ENCODE data around the gene RUNX1. TPM values are rescaled to one million over a fixed set of nuclear protein-coding genes. Genes with fewer than 3 reads are reported as not detected.

RUNX1 gene
- total RNA-seq, 1 experiment from 2014 or later: 3.9 TPM

- DNase-seq (ENCODE audit: low read depth, low spot score): no peak
- in situ Hi-C loops (cut with HindIII; ENCODE audit: low pct_unique_long_range_greater_than_20kb, low sequenced_read_pairs): no loop called here
These were observed 59.6 kb downstream of the RUNX1 start for GRCh38 chr21:34989337-34990151.

GRCh38 chr21:34988625-34989024, 60.5 kb downstream of the RUNX1 start:
- no peak for DNase-seq (ENCODE audit: low read depth, low spot score)
- in situ Hi-C loops (cut with HindIII; ENCODE audit: low pct_unique_long_range_greater_than_20kb, low sequenced_read_pairs): no loop called here

- in situ Hi-C loops (cut with HindIII; ENCODE audit: low pct_unique_long_range_greater_than_20kb, low sequenced_read_pairs): no loop called here
- DNase-seq (ENCODE audit: low read depth, low spot score): no peak
These were observed 61.0 kb downstream of the RUNX1 start for GRCh38 chr21:34988139-34988538.

GRCh38 chr21:34987501-34988072, 61.5 kb downstream of the RUNX1 start:
- no peak for DNase-seq (ENCODE audit: low read depth, low spot score)
- in situ Hi-C loops (cut with HindIII; ENCODE audit: low pct_unique_long_range_greater_than_20kb, low sequenced_read_pairs): no loop called here

GRCh38 chr21:34986561-34987500, 62.3 kb downstream of the RUNX1 start:
- in situ Hi-C loops (cut with HindIII; ENCODE audit: low pct_unique_long_range_greater_than_20kb, low sequenced_read_pairs): no loop called here
- peak; percentile 85 for DNase-seq (ENCODE audit: low read depth, low spot score)

GRCh38 chr21:34984356-34985058, 64.6 kb downstream of the RUNX1 start:
- in situ Hi-C loops (cut with HindIII; ENCODE audit: low pct_unique_long_range_greater_than_20kb, low sequenced_read_pairs): no loop called here
- no peak for DNase-seq (ENCODE audit: low read depth, low spot score)

GRCh38 chr21:34983680-34984086, 65.4 kb downstream of the RUNX1 start:
- no peak for DNase-seq (ENCODE audit: low read depth, low spot score)
- in situ Hi-C loops (cut with HindIII; ENCODE audit: low pct_unique_long_range_greater_than_20kb, low sequenced_read_pairs): no loop called here

- in situ Hi-C loops (cut with HindIII; ENCODE audit: low pct_unique_long_range_greater_than_20kb, low sequenced_read_pairs): no loop called here
- DNase-seq (ENCODE audit: low read depth, low spot score): no peak
These were observed 67.3 kb downstream of the RUNX1 start for GRCh38 chr21:34981791-34982190.

- in situ Hi-C loops (cut with HindIII; ENCODE audit: low pct_unique_long_range_greater_than_20kb, low sequenced_read_pairs): no loop called here
- DNase-seq (ENCODE audit: low read depth, low spot score): no peak
These were observed 68.5 kb downstream of the RUNX1 start for GRCh38 chr21:34980423-34981115.

GRCh38 chr21:34979383-34979782, 69.7 kb downstream of the RUNX1 start:
- in situ Hi-C loops (cut with HindIII; ENCODE audit: low pct_unique_long_range_greater_than_20kb, low sequenced_read_pairs): no loop called here
- no peak for DNase-seq (ENCODE audit: low read depth, low spot score)

- in situ Hi-C loops (cut with HindIII; ENCODE audit: low pct_unique_long_range_greater_than_20kb, low sequenced_read_pairs): no loop called here
- no peak for DNase-seq (ENCODE audit: low read depth, low spot score)
These were observed 71.8 kb downstream of the RUNX1 start for GRCh38 chr21:34977333-34977732.

GRCh38 chr21:34974162-34974981, 74.7 kb downstream of the RUNX1 start:
- in situ Hi-C loops (cut with HindIII; ENCODE audit: low pct_unique_long_range_greater_than_20kb, low sequenced_read_pairs): no loop called here
- no peak for DNase-seq (ENCODE audit: low read depth, low spot score)

GRCh38 chr21:34973685-34974084, 75.4 kb downstream of the RUNX1 start:
- in situ Hi-C loops (cut with HindIII; ENCODE audit: low pct_unique_long_range_greater_than_20kb, low sequenced_read_pairs): no loop called here
- no peak for DNase-seq (ENCODE audit: low read depth, low spot score)

- in situ Hi-C loops (cut with HindIII; ENCODE audit: low pct_unique_long_range_greater_than_20kb, low sequenced_read_pairs): no loop called here
- no peak for DNase-seq (ENCODE audit: low read depth, low spot score)
These were observed 77.4 kb downstream of the RUNX1 start for GRCh38 chr21:34971656-34972055.

- no peak for DNase-seq (ENCODE audit: low read depth, low spot score)
These were observed 78.5 kb downstream of the RUNX1 start for GRCh38 chr21:34970566-34970965.

GRCh38 chr21:34970167-34970500, 79.0 kb downstream of the RUNX1 start:
- DNase-seq (ENCODE audit: low read depth, low spot score): no peak
- in situ Hi-C loops (cut with HindIII; ENCODE audit: low pct_unique_long_range_greater_than_20kb, low sequenced_read_pairs): no loop called here

More at GRCh38 chr21:34970566-34970965, 78.5 kb downstream of the RUNX1 start:
- in situ Hi-C loops (cut with HindIII; ENCODE audit: low pct_unique_long_range_greater_than_20kb, low sequenced_read_pairs): no loop called here

Measured in SK-MEL-5 (cell line).